PC-9 (cell line): ENCODE results near the gene CCDC8.
"Not testable (repeated sequence)": the region's sequence is repeated elsewhere in the genome, so short reads cannot be mapped to it uniquely, and the experiment has no call there.

Experiments
- EZH2 ChIP-seq: fragments of 200-600 bp; sonication (generic); IDR thresholded peaks from 2 replicates; pipeline ENCODE4 v1.8.0; 2017; ENCODE audit warnings: antibody characterized with exemption, low read depth
- TF ChIP-seq, protein P1 (sequence below): fragments of 200-600 bp; sonication (generic); conservative IDR thresholded peaks from 2 replicates; pipeline ENCODE4 v1.6.1; 2017; ENCODE audit warnings: mixed run types, antibody characterized with exemption, mild to moderate bottlenecking, moderate library complexity

GRCh38 chr19:46375476-46376067 is 37.8 kb downstream of the CCDC8 start:
- TF ChIP-seq EZH2: not testable (repeated sequence)
- TF ChIP-seq, protein P1, sequence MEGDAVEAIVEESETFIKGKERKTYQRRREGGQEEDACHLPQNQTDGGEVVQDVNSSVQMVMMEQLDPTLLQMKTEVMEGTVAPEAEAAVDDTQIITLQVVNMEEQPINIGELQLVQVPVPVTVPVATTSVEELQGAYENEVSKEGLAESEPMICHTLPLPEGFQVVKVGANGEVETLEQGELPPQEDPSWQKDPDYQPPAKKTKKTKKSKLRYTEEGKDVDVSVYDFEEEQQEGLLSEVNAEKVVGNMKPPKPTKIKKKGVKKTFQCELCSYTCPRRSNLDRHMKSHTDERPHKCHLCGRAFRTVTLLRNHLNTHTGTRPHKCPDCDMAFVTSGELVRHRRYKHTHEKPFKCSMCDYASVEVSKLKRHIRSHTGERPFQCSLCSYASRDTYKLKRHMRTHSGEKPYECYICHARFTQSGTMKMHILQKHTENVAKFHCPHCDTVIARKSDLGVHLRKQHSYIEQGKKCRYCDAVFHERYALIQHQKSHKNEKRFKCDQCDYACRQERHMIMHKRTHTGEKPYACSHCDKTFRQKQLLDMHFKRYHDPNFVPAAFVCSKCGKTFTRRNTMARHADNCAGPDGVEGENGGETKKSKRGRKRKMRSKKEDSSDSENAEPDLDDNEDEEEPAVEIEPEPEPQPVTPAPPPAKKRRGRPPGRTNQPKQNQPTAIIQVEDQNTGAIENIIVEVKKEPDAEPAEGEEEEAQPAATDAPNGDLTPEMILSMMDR: not testable (repeated sequence)
